ENCODE data around the gene PPP2R3B. TPM values are rescaled to one million over a fixed set of nuclear protein-coding genes. Genes with fewer than 3 reads are reported as not detected.

PPP2R3B gene
- total RNA-seq, 1 donor from 2014 or later = 30.3 TPM

- DNase-seq (ENCODE audit: low spot score) = no peak
- no peaks in the 10 kb centered on the region for H3K79me2 ChIP-seq (ENCODE audit: low read depth)
- peaks cover 6% of the 10 kb centered on the region for H3K27me3 Mint-ChIP-seq (ENCODE audit: insufficient read depth, low read depth)
- no peak overlapping the region for H2AFZ ChIP-seq (replicated peaks)
- peaks cover 40% of the 10 kb centered on the region for H3K36me3 Mint-ChIP-seq
- peaks cover 2% of the 10 kb centered on the region for H3K9me3 Mint-ChIP-seq
- H3K27ac ChIP-seq = no peak overlapping the region
- no peak overlapping the region for H3K4me3 ChIP-seq
- no peaks in the 10 kb centered on the region for H3K4me1 ChIP-seq
- H3K4me2 ChIP-seq = no peak overlapping the region
- TF ChIP-seq EZH2phosphoT487 (IDR thresholded peaks at IDR 0.05) (no peak), EZH2 (IDR thresholded peaks at IDR 0.05) (no peak), CTCF (IDR thresholded peaks at IDR 0.05) (no peak)
- H4K20me1 ChIP-seq (ENCODE audit: low read depth) = no peaks in the 10 kb centered on the region
- peaks cover 14% of the 10 kb centered on the region for H3K36me3 ChIP-seq
- H3F3A ChIP-seq (ENCODE audit: low read depth) = no peaks in the 10 kb centered on the region
- no peak overlapping the region for H3K4me3 Mint-ChIP-seq
- no peaks in the 10 kb centered on the region for H3K9me3 ChIP-seq (ENCODE audit: low read depth)
- H3K9ac ChIP-seq = no peak overlapping the region
- no peaks in the 10 kb centered on the region for H3K4me1 Mint-ChIP-seq
- H3K27me3 ChIP-seq = no peaks in the 10 kb centered on the region
- H3K27ac Mint-ChIP-seq = no peak overlapping the region
Measured at GRCh38 chrX:295136-295535, 91.6 kb downstream of the PPP2R3B start.

GRCh38 chrX:292900-293897 lies 93.5 kb downstream of the PPP2R3B start:
- H3K36me3 Mint-ChIP-seq = peaks cover 30% of the 10 kb centered on the region
- H3K36me3 ChIP-seq = peaks cover 12% of the 10 kb centered on the region
- H3K27ac ChIP-seq = no peak overlapping the region

GRCh38 chrX:291411-291901 lies 95.3 kb downstream of the PPP2R3B start:
- no peaks in the 10 kb centered on the region for H3K9me3 ChIP-seq (ENCODE audit: low read depth)
- no peak overlapping the region for H3K4me2 ChIP-seq
- Mint-ChIP-seq H3K4me1 (peaks cover 4% of the 10 kb centered on the region), H3K27me3 (ENCODE audit: insufficient read depth, low read depth) (peaks cover 4% of the 10 kb centered on the region), H3K4me3 (no peak overlapping the region), H3K9me3 (peaks cover 2% of the 10 kb centered on the region), H3K36me3 (peaks cover 35% of the 10 kb centered on the region), H3K27ac (no peak overlapping the region)
- H4K20me1 ChIP-seq (ENCODE audit: low read depth) = peaks cover 12% of the 10 kb centered on the region
- no peaks in the 10 kb centered on the region for H3K4me1 ChIP-seq
- H3K27me3 ChIP-seq = no peaks in the 10 kb centered on the region
- DNase-seq (ENCODE audit: low spot score) = no peak
- peaks cover 15% of the 10 kb centered on the region for H3K79me2 ChIP-seq (ENCODE audit: low read depth)
- peaks cover 4% of the 10 kb centered on the region for H3F3A ChIP-seq (ENCODE audit: low read depth)
- no peak overlapping the region for H2AFZ ChIP-seq (replicated peaks)
- H3K36me3 ChIP-seq = peaks cover 16% of the 10 kb centered on the region
- no peak overlapping the region for H3K4me3 ChIP-seq
- H3K27ac ChIP-seq = no peak overlapping the region
- TF ChIP-seq CTCF (IDR thresholded peaks at IDR 0.05) (no peak), EZH2 (IDR thresholded peaks at IDR 0.05) (no peak), EZH2phosphoT487 (IDR thresholded peaks at IDR 0.05) (no peak)
- no peak overlapping the region for H3K9ac ChIP-seq

More at GRCh38 chrX:292900-293897, 93.5 kb downstream of the PPP2R3B start:
- no peak for TF ChIP-seq EZH2 (IDR thresholded peaks at IDR 0.05)
- TF ChIP-seq EZH2phosphoT487 (IDR thresholded peaks at IDR 0.05) = no peak
- no peak for TF ChIP-seq CTCF (IDR thresholded peaks at IDR 0.05)
- no peaks in the 10 kb centered on the region for H3K4me1 Mint-ChIP-seq
- H3K27me3 Mint-ChIP-seq (ENCODE audit: insufficient read depth, low read depth) = peaks cover 6% of the 10 kb centered on the region
- Histone ChIP-seq H3K4me3 (no peak overlapping the region), H3F3A (ENCODE audit: low read depth) (no peaks in the 10 kb centered on the region), H3K27me3 (no peaks in the 10 kb centered on the region), H2AFZ (replicated peaks) (no peak overlapping the region), H3K79me2 (ENCODE audit: low read depth) (no peaks in the 10 kb centered on the region), H3K9ac (no peak overlapping the region), H3K9me3 (ENCODE audit: low read depth) (no peaks in the 10 kb centered on the region), H4K20me1 (ENCODE audit: low read depth) (peaks cover under 1% of the 10 kb centered on the region), H3K4me2 (no peak overlapping the region), H3K4me1 (no peaks in the 10 kb centered on the region)
- DNase-seq (ENCODE audit: low spot score) = no peak
- H3K27ac Mint-ChIP-seq = no peak overlapping the region
- no peak overlapping the region for H3K4me3 Mint-ChIP-seq
- H3K9me3 Mint-ChIP-seq = peaks cover 2% of the 10 kb centered on the region
